ENCODE data around the gene SAA1. TPM values are rescaled to one million over a fixed set of nuclear protein-coding genes. Genes with fewer than 3 reads are reported as not detected.
"Not testable (repeated sequence)": the region's sequence is repeated elsewhere in the genome, so short reads cannot be mapped to it uniquely, and the experiment has no call there.

The SAA1 gene
- total and polyA plus RNA-seq, 2 donors from 2014 or later, result 6.4 to 192 TPM

GRCh38 chr11:18269252-18269651 is 3.2 kb downstream of the SAA1 start:
- H3K27me3 ChIP-seq (ENCODE audit: control insufficient read depth, insufficient read depth, low read length); H3K27ac ChIP-seq (ENCODE audit: low read depth in 2 of 2, low read length in 2 of 2): not testable (repeated sequence)

GRCh38 chr11:18270102-18270501 is 4.0 kb downstream of the SAA1 start:
- DNase-seq, result no peak
- no peak for TF ChIP-seq CTCF (IDR thresholded peaks at IDR 0.05; ENCODE audit: borderline replicate concordance, extremely low read depth, insufficient read depth)
- no peak for FAIRE-seq
- Histone ChIP-seq H3K4me1 (ENCODE audit: control insufficient read depth in 2 of 3, insufficient read depth in 2 of 3, low read depth in 1 of 3, low read length in 3 of 3) (no peaks in the 10 kb centered on the region), H3K4me3 (ENCODE audit: low read length in 3 of 3) (no peak overlapping the region), H3K9ac (ENCODE audit: low read length in 3 of 3) (no peak overlapping the region), H3K27ac (ENCODE audit: low read depth in 2 of 2, low read length in 2 of 2) (no peak overlapping the region), H3K36me3 (ENCODE audit: control insufficient read depth in 2 of 3, insufficient read depth in 3 of 3, low read length in 3 of 3) (no peaks in the 10 kb centered on the region), H3K9me3 (ENCODE audit: control insufficient read depth in 2 of 3, insufficient read depth in 1 of 3, low read length in 3 of 3) (no peaks in the 10 kb centered on the region), H3K27me3 (ENCODE audit: control insufficient read depth, insufficient read depth, low read length) (no peaks in the 10 kb centered on the region)
- intact Hi-C loops (cut with DNase I), result no loop called here

More at GRCh38 chr11:18269252-18269651, 3.2 kb downstream of the SAA1 start:
- DNase-seq; FAIRE-seq; H3K4me3 ChIP-seq (ENCODE audit: low read length in 3 of 3); H3K9ac ChIP-seq (ENCODE audit: low read length in 3 of 3); H3K36me3 ChIP-seq (ENCODE audit: control insufficient read depth in 2 of 3, insufficient read depth in 3 of 3, low read length in 3 of 3); H3K4me1 ChIP-seq (ENCODE audit: control insufficient read depth in 2 of 3, insufficient read depth in 2 of 3, low read depth in 1 of 3, low read length in 3 of 3); H3K9me3 ChIP-seq (ENCODE audit: control insufficient read depth in 2 of 3, insufficient read depth in 1 of 3, low read length in 3 of 3); intact Hi-C loops (cut with DNase I): not testable (repeated sequence)

- no peak for TF ChIP-seq CTCF (IDR thresholded peaks at IDR 0.05; ENCODE audit: borderline replicate concordance, extremely low read depth, insufficient read depth)
- Histone ChIP-seq H3K9me3 (ENCODE audit: control insufficient read depth in 2 of 3, insufficient read depth in 1 of 3, low read length in 3 of 3) (no peaks in the 10 kb centered on the region), H3K27ac (ENCODE audit: low read depth in 2 of 2, low read length in 2 of 2) (no peak overlapping the region), H3K9ac (ENCODE audit: low read length in 3 of 3) (no peak overlapping the region), H3K27me3 (ENCODE audit: control insufficient read depth, insufficient read depth, low read length) (no peaks in the 10 kb centered on the region), H3K4me3 (ENCODE audit: low read length in 3 of 3) (no peak overlapping the region), H3K36me3 (ENCODE audit: control insufficient read depth in 2 of 3, insufficient read depth in 3 of 3, low read length in 3 of 3) (no peaks in the 10 kb centered on the region), H3K4me1 (ENCODE audit: control insufficient read depth in 2 of 3, insufficient read depth in 2 of 3, low read depth in 1 of 3, low read length in 3 of 3) (no peaks in the 10 kb centered on the region)
- DNase-seq (no peak), FAIRE-seq (no peak)
- intact Hi-C loops (cut with DNase I), result no loop called here
These were observed 5.1 kb downstream of the SAA1 start for GRCh38 chr11:18271206-18271605.

- FAIRE-seq (no peak), DNase-seq (no peak)
- no peaks in the 10 kb centered on the region for H3K9me3 ChIP-seq (ENCODE audit: control insufficient read depth in 2 of 3, insufficient read depth in 1 of 3, low read length in 3 of 3)
- intact Hi-C loops (cut with DNase I), result no loop called here
- H3K4me3 ChIP-seq (ENCODE audit: low read length in 3 of 3), result no peak overlapping the region
- H3K36me3 ChIP-seq (ENCODE audit: control insufficient read depth in 2 of 3, insufficient read depth in 3 of 3, low read length in 3 of 3), result peaks cover 4 to 12% (median 11%) of the 10 kb centered on the region in 3 donors
- TF ChIP-seq CTCF (IDR thresholded peaks at IDR 0.05; ENCODE audit: borderline replicate concordance, extremely low read depth, insufficient read depth), result no peak
- H3K27ac ChIP-seq (ENCODE audit: low read depth in 2 of 2, low read length in 2 of 2), result no peak overlapping the region
- H3K27me3 ChIP-seq (ENCODE audit: control insufficient read depth, insufficient read depth, low read length), result no peaks in the 10 kb centered on the region
- H3K4me1 ChIP-seq (ENCODE audit: control insufficient read depth in 2 of 3, insufficient read depth in 2 of 3, low read depth in 1 of 3, low read length in 3 of 3), result no peaks in the 10 kb centered on the region
- H3K9ac ChIP-seq (ENCODE audit: low read length in 3 of 3), result no peak overlapping the region
These were observed 11.7 kb downstream of the SAA1 start for GRCh38 chr11:18277565-18278271.
